ENCODE measurements around the gene FAM163B.

The FAM163B gene

DNA sequence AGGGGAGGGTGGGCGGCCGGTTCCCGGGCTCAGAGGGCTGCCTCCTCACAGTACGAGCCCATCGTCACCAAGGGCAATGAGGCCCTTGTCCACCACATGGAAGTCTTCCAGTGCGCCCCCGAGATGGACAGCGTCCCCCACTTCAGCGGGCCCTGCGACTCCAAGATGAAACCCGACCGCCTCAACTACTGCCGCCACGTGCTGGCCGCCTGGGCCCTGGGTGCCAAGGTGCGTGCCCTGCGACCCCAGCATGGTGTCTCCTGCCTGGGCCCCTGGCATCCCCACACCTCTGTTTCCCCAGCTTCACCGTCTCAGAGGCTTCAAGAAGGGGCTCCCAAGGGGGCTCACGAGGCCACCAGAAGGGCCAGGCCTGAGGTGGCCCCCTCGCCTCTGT, 34.2 kb upstream of the FAM163B start:
- Histone ChIP-seq H4K8ac (ENCODE audit: low read depth, low read length) (no peak overlapping the region), H3K79me2 (ENCODE audit: control insufficient read depth, insufficient read depth, low read length, poor library complexity) (no peaks in the 10 kb centered on the region), H3K18ac (ENCODE audit: low read length) (no peak overlapping the region), H3K4ac (ENCODE audit: low read depth, low read length) (no peak overlapping the region), H3K23ac (ENCODE audit: low read length) (no peak overlapping the region), H4K91ac (ENCODE audit: low read depth, low read length) (no peak overlapping the region), H3K27me3 (ENCODE audit: insufficient read depth, low read length) (no peaks in the 10 kb centered on the region), H3K27ac (ENCODE audit: low read depth, low read length) (no peak overlapping the region), H2BK12ac (ENCODE audit: low read length) (no peak overlapping the region), H4K12ac (ENCODE audit: low read depth, low read length) (no peak overlapping the region), H2BK5ac (ENCODE audit: low read depth, low read length, poor library complexity) (no peak overlapping the region), H3K14ac (ENCODE audit: low read length) (no peak overlapping the region), H2AFZ (ENCODE audit: insufficient read depth, low read length, poor library complexity) (no peak overlapping the region), H3K9me3 (ENCODE audit: insufficient read depth, low read depth, low read length) (peaks cover 4% of the 10 kb centered on the region), H3K4me2 (ENCODE audit: low read length) (no peak overlapping the region), H3K36me3 (ENCODE audit: control insufficient read depth in 1 of 2, insufficient read depth in 2 of 2, low read length in 2 of 2) (no peaks in the 10 kb centered on the region), H2AK5ac (ENCODE audit: low read length) (no peak overlapping the region), H3K9ac (ENCODE audit: low read length) (no peak overlapping the region), H3K4me1 (ENCODE audit: control insufficient read depth in 1 of 2, insufficient read depth in 2 of 2, low read length in 2 of 2) (no peaks in the 10 kb centered on the region), H3K4me3 (ENCODE audit: low read depth, low read length) (no peak overlapping the region), H3K79me1 (ENCODE audit: low read length) (no peaks in the 10 kb centered on the region), H2BK120ac (ENCODE audit: insufficient read depth, low read length, poor library complexity) (no peak overlapping the region)
- no CpG with 5 or more reads among the region's 20 CpGs for WGBS (ENCODE audit: extremely low coverage, insufficient coverage, insufficient read length)
- DNase-seq: no peak

DNA sequence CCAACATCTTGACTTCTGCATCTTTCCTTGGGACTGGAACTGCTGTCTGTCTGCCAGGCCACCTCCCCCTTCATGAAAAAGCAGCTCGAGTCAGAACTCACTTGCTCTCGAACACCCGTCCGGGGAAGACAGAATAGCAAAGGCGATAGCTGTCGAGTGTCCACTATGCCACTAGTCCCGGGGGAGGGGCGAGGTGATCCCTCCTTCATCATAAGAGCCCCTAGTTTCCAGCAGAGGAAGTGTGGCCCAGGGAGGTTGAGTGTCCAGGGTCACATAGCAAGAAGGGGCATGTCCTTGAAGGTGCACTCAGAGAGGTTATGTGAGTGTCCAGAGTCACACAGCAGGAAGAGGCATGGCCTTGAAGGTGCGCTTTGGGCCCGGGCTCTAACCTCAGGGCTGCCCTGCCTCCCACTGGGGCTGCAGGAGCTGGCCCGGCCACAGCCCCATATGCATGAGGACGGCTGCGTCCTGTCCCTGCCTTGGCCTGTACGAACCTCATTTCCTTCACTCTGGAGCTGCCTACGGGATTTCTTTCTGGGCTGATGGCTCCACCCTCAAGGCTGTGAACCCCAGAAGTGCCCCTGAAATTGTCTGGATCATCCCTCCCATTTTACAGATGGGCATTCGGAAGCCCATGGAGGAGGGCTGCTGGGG, 33.6 kb upstream of the FAM163B start:
- Histone ChIP-seq H2BK5ac (ENCODE audit: low read depth, low read length, poor library complexity) (no peak overlapping the region), H3K18ac (ENCODE audit: low read length) (no peak overlapping the region), H2AK5ac (ENCODE audit: low read length) (no peak overlapping the region), H3K23ac (ENCODE audit: low read length) (no peak overlapping the region), H3K4ac (ENCODE audit: low read depth, low read length) (no peak overlapping the region), H2BK12ac (ENCODE audit: low read length) (no peak overlapping the region), H2AFZ (ENCODE audit: insufficient read depth, low read length, poor library complexity) (no peak overlapping the region), H3K4me3 (ENCODE audit: low read depth, low read length) (no peak overlapping the region), H3K9ac (ENCODE audit: low read length) (no peak overlapping the region), H3K4me2 (ENCODE audit: low read length) (no peak overlapping the region), H3K79me2 (ENCODE audit: control insufficient read depth, insufficient read depth, low read length, poor library complexity) (no peaks in the 10 kb centered on the region), H3K4me1 (ENCODE audit: control insufficient read depth in 1 of 2, insufficient read depth in 2 of 2, low read length in 2 of 2) (no peaks in the 10 kb centered on the region), H4K91ac (ENCODE audit: low read depth, low read length) (no peak overlapping the region), H3K27me3 (ENCODE audit: insufficient read depth, low read length) (no peaks in the 10 kb centered on the region), H3K14ac (ENCODE audit: low read length) (no peak overlapping the region), H3K9me3 (ENCODE audit: insufficient read depth, low read depth, low read length) (peaks cover 2% of the 10 kb centered on the region), H4K12ac (ENCODE audit: low read depth, low read length) (no peak overlapping the region), H3K27ac (ENCODE audit: low read depth, low read length) (no peak overlapping the region), H4K8ac (ENCODE audit: low read depth, low read length) (no peak overlapping the region), H2BK120ac (ENCODE audit: insufficient read depth, low read length, poor library complexity) (no peak overlapping the region), H3K79me1 (ENCODE audit: low read length) (no peaks in the 10 kb centered on the region), H3K36me3 (ENCODE audit: control insufficient read depth in 1 of 2, insufficient read depth in 2 of 2, low read length in 2 of 2) (no peaks in the 10 kb centered on the region)
- WGBS (ENCODE audit: extremely low coverage, insufficient coverage, insufficient read length): no CpG with 5 or more reads among the region's 16 CpGs
- no peak for DNase-seq

DNA sequence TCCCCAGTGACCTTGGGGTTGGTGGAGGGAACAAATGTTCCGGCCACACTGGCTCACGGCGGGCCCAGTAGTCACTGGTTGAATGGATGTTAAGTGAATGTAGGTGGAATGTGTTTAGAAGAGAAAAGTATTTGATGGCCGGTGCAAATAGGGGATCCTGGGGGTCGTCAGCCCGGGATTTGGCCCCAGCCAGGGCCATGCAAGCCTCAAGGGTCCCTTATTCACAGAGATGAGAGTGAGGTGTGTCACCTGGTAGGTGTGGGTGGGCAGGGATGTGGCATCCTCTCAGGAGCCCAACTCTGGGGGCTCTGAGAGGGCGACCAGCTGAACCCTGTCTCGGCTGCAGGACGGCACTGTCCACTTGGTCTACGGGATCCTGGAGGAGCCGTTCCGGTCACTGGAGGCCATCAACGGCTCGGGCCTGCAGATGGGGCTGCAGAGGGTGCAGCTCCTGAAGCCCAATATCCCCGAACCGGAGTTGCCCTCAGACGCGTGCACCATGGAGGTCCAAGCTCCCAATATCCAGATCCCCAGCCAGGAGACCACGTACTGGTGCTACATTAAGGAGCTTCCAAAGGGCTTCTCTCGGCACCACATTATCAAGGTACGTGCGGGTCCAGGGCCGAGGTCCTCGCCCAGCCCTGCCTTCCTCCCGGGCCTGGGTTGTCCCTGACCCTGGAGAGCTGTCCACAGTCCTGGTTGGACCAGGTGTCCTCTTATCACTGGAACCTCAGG, 32.8 kb upstream of the FAM163B start:
- H2AK5ac ChIP-seq (ENCODE audit: low read length): no peak overlapping the region
- DNase-seq: no peak
- WGBS (ENCODE audit: extremely low coverage, insufficient coverage, insufficient read length): 100% methylated on average over 1 of the region's 25 CpGs
- no peak overlapping the region for H2BK5ac ChIP-seq (ENCODE audit: low read depth, low read length, poor library complexity)
- H3K4ac ChIP-seq (ENCODE audit: low read depth, low read length): no peak overlapping the region
- H4K91ac ChIP-seq (ENCODE audit: low read depth, low read length): no peak overlapping the region
- no peak overlapping the region for H3K18ac ChIP-seq (ENCODE audit: low read length)
- H3K4me3 ChIP-seq (ENCODE audit: low read depth, low read length): no peak overlapping the region
- no peak overlapping the region for H2BK120ac ChIP-seq (ENCODE audit: insufficient read depth, low read length, poor library complexity)
- peaks cover 1% of the 10 kb centered on the region for H3K9me3 ChIP-seq (ENCODE audit: insufficient read depth, low read depth, low read length)
- no peaks in the 10 kb centered on the region for H3K27me3 ChIP-seq (ENCODE audit: insufficient read depth, low read length)
- H3K9ac ChIP-seq (ENCODE audit: low read length): no peak overlapping the region
- H3K79me1 ChIP-seq (ENCODE audit: low read length): no peaks in the 10 kb centered on the region
- no peak overlapping the region for H4K8ac ChIP-seq (ENCODE audit: low read depth, low read length)
- H3K4me1 ChIP-seq (ENCODE audit: control insufficient read depth in 1 of 2, insufficient read depth in 2 of 2, low read length in 2 of 2): no peaks in the 10 kb centered on the region
- no peak overlapping the region for H4K12ac ChIP-seq (ENCODE audit: low read depth, low read length)
- no peak overlapping the region for H3K14ac ChIP-seq (ENCODE audit: low read length)
- H3K36me3 ChIP-seq (ENCODE audit: control insufficient read depth in 1 of 2, insufficient read depth in 2 of 2, low read length in 2 of 2): no peaks in the 10 kb centered on the region
- H3K79me2 ChIP-seq (ENCODE audit: control insufficient read depth, insufficient read depth, low read length, poor library complexity): no peaks in the 10 kb centered on the region
- H3K23ac ChIP-seq (ENCODE audit: low read length): no peak overlapping the region
- H2BK12ac ChIP-seq (ENCODE audit: low read length): no peak overlapping the region
- H3K4me2 ChIP-seq (ENCODE audit: low read length): no peak overlapping the region
- no peak overlapping the region for H2AFZ ChIP-seq (ENCODE audit: insufficient read depth, low read length, poor library complexity)
- no peak overlapping the region for H3K27ac ChIP-seq (ENCODE audit: low read depth, low read length)

DNA sequence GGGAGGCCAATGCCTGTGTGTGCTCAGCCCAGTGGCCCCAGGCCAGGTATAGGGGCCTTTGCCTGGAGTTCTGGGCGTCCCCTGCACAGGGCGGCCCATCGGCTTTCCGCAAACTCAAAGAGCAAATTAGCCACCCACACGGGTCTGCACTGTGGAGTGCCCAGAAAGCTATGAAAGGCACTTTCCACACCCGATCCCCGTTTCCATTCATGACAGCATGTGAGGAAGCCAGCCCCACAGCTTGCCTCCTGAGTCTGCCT, 32.1 kb upstream of the FAM163B start:
- Histone ChIP-seq H2BK12ac (ENCODE audit: low read length) (no peak overlapping the region), H3K79me1 (ENCODE audit: low read length) (no peaks in the 10 kb centered on the region), H3K4ac (ENCODE audit: low read depth, low read length) (no peak overlapping the region), H2AFZ (ENCODE audit: insufficient read depth, low read length, poor library complexity) (no peak overlapping the region), H3K23ac (ENCODE audit: low read length) (no peak overlapping the region), H3K27me3 (ENCODE audit: insufficient read depth, low read length) (no peaks in the 10 kb centered on the region), H4K12ac (ENCODE audit: low read depth, low read length) (no peak overlapping the region), H3K36me3 (ENCODE audit: control insufficient read depth in 1 of 2, insufficient read depth in 2 of 2, low read length in 2 of 2) (no peaks in the 10 kb centered on the region), H3K18ac (ENCODE audit: low read length) (no peak overlapping the region), H2BK5ac (ENCODE audit: low read depth, low read length, poor library complexity) (no peak overlapping the region), H2AK5ac (ENCODE audit: low read length) (no peak overlapping the region), H3K4me1 (ENCODE audit: control insufficient read depth in 1 of 2, insufficient read depth in 2 of 2, low read length in 2 of 2) (no peaks in the 10 kb centered on the region), H3K9me3 (ENCODE audit: insufficient read depth, low read depth, low read length) (peaks cover 1% of the 10 kb centered on the region), H3K9ac (ENCODE audit: low read length) (no peak overlapping the region), H2BK120ac (ENCODE audit: insufficient read depth, low read length, poor library complexity) (no peak overlapping the region), H3K4me2 (ENCODE audit: low read length) (no peak overlapping the region), H4K8ac (ENCODE audit: low read depth, low read length) (no peak overlapping the region), H3K4me3 (ENCODE audit: low read depth, low read length) (no peak overlapping the region), H4K91ac (ENCODE audit: low read depth, low read length) (no peak overlapping the region), H3K27ac (ENCODE audit: low read depth, low read length) (no peak overlapping the region), H3K79me2 (ENCODE audit: control insufficient read depth, insufficient read depth, low read length, poor library complexity) (no peaks in the 10 kb centered on the region), H3K14ac (ENCODE audit: low read length) (no peak overlapping the region)
- no CpG with 5 or more reads among the region's 7 CpGs for WGBS (ENCODE audit: extremely low coverage, insufficient coverage, insufficient read length)
- no peak for DNase-seq

Data from trophoblast cell (in vitro differentiated cells and primary cell).